ENCODE data around the gene OR52K1.
"Not testable (repeated sequence)": the region's sequence is repeated elsewhere in the genome, so short reads cannot be mapped to it uniquely, and the experiment has no call there.

The OR52K1 gene

DNA sequence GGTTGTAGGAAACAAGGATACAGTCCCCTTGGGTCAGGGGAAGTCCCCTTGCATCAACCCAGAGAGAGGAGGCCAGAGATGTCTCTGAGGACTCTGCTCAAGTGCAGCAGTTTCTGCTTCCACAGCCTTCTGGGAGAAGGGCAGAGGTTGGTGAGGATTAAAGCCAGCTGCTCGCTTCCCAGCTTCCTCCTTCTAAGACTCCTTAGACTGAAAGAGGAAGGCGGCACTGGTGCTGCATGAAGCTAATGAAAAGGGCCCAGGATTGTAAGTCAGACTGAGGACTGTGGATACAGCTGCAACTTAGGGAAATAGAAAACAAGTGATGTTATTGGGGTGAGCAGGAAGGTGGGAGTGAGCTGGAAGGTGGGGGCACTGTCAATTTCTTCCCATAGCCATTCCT is at the start of gene OR52K1:
OR52K1 (plus strand) TSS at position 202 of the 400 bp plus-strand sequence. CDS start 6,255 bp downstream, outside the sequence.
- peak in 1 of 2 donors; percentile 15 for DNase-seq

- no peak for DNase-seq
These were observed 48.6 kb upstream of the OR52K1 start for GRCh38 chr11:4433856-4434255.

DNA sequence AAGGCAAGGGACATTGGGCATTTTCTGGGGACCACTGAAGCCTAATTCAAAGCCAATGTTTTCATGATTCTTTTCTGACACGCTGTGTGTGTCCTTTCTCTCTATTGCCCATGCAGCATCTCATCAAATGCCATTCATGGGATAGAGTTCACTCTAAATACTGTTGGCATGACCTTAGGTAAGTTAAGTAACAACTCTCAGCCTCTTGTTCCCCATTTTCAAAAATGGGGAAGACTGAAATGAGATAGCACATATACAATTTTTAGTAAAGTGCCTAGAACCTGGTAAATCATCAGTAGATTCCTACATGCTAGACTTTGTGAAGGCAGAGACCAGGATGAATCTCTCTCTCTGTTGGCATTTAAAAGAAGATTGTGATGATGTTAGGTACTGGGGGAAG is 46.0 kb upstream of the OR52K1 start:
- no peak for DNase-seq

DNA sequence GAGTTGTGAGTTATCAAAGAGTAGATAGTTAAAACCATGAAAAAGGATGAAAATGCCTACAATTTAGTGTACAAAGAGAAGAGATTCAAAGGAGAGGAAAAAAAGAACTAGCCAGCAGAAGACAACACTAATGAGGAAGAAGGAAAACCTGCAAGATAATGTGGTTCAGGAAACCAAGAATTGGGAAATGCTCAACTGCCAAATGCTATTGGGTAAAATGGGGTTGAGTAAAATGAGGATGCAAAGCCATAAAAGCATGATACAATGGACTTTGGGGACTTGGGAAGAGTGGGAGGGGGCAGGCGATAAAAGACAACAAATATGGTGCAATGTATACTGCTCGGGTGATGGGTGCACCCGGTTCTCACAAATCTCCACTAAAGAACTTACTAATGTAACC is 40.9 kb upstream of the OR52K1 start:
- no peak for DNase-seq

GRCh38 chr11:4443232-4443891 is 39.1 kb upstream of the OR52K1 start:
- DNase-seq, result no peak

GRCh38 chr11:4448995-4449394 is 33.5 kb upstream of the OR52K1 start, which contains the start of gene OR52K2:
OR52K2 (plus strand) TSS chr11:4449295; CDS start chr11:4449340, 45 bp downstream.
- DNase-seq, result no peak

DNA sequence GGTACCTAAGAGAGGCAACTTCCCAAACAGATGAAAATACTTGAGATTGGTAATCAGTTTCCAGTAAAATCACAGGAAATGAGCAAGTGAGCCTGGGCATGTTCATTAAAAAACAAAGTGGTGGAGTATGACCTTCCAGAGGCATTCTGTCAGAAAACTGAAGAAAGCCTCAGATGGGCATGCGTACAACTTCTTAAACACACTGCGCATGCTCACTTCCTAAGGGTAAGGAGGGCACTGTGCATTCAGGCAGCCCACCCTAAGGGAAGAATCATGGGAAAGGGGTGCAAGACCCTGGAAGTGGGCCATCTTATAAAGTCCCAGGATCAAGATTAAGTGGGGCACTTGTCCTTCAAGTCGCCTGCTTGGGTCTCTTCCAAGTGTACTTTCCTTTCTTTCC is 29.3 kb upstream of the OR52K1 start:
- no peak for DNase-seq

- no peak for DNase-seq
These were observed 28.4 kb upstream of the OR52K1 start for GRCh38 chr11:4454021-4454420.

DNA sequence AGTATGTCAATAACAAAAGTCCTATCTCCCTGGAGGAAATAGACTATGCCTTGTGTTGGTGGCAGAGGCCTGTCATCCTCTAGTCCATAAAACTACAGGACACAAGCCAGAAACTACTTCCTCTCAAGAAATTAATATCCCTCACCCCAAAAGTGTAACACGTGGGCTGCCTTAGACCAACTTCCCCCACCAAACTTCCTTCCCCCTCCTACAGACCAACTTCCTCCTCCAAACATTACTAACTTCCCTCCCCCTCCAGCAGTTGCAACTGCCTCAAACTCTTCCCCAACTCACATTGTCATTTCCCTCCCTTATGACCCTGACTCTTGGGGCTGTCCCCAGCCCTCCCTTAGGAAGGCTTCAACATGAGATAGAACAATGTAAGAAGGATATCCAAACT is 27.0 kb upstream of the OR52K1 start:
- peak; percentile 11 to 69 for DNase-seq

DNA sequence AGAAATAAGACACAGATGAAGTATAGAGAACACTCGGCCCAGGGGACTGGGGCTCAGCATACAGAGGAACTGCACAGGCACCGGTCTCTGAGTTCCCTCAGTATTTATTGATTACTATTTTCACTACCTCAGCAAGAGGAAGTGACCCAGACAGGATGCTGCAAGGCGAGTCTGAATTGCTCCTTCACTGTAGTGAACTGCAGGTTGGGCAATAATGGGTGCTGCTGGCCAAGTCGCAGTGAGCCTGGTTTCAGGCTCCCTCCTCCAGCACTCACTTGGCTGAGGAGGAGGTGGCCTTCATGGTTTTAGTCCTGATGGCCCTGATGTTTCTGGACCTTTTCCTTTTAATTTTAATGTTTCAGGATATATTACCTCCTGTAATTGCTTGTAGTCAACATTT is 22.9 kb upstream of the OR52K1 start:
- DNase-seq, result peak; percentile 2 to 31

GRCh38 chr11:4460151-4460550 is 22.3 kb upstream of the OR52K1 start:
- DNase-seq, result no peak

DNA sequence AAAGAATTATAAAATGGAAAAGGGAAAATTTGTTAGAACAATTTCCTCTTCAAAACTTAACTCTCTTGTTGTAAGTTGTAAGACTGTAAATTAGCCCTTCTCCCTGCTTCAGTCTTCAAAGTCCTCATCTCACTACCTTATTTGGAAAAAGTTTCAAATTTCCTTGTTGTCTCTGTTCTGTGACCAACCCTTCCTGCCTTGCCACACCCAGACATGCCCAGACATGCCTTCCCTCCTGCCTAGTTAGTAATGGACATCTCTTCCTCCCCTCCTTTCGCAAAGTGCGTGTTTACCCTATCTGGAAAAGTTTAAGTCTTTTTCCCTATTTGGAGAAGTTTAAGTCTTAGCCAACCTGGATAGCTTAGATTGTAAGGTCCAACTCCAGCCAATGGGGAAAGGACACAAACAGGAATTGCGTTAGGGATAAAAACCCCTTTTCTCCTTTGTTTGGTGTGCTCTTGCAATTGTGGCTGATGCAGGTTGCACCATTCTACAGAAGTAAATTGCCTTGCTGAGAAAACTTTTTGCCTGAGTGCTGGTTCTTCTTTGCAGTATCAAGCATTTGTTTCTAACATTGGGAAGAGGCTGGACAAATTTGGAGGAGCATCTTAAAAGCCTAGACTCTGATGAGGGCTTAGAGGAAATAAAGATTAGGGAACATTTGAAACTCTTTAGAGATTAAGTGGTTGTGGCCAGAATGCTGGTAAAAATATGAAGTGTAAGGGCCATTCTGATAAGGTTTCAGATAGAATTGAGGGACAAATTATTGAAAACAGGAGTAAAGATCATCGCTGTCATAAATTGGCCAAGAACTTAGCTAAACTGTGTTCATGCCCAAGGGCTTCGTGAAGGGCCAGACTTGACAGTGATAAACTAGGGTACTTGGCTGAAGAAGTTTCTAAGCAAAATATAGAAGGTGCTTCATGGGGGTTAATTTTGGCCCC is 18.0 kb upstream of the OR52K1 start:
- DNase-seq, result no peak

- no peak for DNase-seq
These were observed 17.0 kb upstream of the OR52K1 start for GRCh38 chr11:4465407-4465806.

GRCh38 chr11:4466131-4466870 is 16.1 kb upstream of the OR52K1 start:
- no peak for DNase-seq

DNA sequence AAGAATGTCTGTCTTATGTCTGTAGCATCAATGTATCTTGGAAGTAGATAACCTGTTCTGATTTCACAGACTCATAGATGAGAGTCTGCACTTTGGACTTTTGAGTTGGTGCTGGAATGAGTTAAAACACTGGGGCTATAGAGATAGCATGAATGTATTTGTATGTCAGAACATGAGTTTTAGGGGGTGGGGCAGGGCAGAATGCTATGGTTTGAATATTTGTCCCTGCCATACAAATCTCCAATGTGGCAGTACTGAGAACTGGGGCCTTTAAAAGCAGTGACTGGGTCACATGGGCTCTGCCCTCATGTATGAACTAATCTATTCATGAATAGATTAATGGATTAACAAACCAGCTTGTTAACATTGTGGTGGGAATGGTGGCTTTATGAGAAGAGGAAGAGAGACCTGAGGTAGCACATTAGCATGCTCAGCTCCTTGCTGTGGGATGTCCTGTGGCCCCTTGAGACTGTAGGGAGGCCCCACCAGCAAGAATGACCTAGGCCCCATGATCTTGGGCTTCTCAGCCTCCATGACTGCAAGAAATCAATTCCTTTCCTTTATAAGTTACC is 15.5 kb upstream of the OR52K1 start:
- DNase-seq, result no peak

DNA sequence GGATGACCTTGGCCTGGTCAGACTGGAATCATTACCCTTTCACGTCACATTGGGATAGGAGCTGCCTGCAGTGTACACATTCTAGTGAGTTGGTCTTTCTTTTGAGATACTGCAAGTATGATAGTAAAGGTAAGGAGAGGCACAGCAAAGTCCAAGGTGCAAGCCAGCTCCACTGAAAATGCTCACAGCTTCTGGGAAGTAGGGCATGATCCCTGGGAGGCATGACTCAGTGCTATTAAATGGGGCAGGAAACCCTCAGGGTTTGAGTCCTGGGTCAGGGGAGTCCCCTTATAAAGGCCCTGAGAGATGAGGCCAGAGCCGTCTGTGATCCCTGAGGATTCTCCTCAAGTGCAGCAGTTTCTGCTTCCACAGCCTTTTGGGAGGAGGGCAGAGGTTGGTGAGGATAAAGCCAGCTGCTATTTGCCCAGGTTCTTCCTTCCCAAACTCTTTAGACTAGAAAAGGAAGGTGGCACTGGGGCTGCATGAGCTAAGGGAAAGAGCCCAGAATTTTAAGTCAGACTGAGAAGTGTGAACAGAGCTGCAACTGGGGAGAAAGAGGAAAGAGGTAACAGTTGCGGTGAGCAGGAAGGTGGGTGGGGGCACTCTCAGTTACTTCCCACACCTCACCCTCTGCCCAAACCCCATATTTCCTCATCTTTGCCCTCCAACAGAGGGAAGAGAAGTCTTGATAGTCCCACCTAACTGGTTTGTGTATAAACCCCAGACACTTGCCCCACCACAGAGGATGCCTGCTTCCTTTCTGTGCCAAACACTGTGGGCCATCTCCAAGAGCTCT is 14.4 kb upstream of the OR52K1 start:
- DNase-seq, result no peak

GRCh38 chr11:4479644-4480043 is 2.8 kb upstream of the OR52K1 start:
- DNase-seq, result no peak

DNA sequence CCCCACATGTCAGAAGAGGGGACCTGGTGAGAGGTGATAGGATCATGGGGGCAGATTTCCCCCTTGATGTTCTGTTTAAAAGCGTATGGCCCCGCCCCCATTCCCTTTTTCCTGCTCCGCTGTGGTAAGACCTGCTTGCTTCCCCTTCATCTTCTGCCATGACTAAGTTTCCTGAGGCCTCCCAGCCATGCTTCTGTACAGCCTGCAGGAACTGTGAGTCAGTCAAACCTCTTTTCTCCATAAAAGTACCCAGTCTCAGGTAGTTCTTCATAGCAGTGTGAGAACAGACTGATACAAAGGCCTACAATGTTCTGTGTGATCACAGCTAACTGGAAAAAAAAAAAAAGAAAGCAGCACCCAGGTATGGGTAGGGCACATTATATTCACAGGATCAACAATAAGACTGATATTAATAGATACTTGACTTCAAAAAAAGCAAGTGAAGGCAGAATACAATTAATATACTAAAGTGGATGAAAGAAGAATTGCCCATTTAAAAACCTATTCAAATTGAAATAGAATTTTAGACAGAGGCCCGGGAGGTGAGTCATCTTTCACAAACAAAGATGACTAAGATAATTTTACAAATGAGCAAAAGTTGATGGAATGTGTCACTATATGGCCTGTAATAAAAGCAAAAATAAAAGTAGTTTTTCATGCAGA is 1.7 kb upstream of the OR52K1 start:
- DNase-seq, result no peak

- DNase-seq, result no peak
These were observed 1.2 kb upstream of the OR52K1 start for GRCh38 chr11:4481240-4481582.

DNA sequence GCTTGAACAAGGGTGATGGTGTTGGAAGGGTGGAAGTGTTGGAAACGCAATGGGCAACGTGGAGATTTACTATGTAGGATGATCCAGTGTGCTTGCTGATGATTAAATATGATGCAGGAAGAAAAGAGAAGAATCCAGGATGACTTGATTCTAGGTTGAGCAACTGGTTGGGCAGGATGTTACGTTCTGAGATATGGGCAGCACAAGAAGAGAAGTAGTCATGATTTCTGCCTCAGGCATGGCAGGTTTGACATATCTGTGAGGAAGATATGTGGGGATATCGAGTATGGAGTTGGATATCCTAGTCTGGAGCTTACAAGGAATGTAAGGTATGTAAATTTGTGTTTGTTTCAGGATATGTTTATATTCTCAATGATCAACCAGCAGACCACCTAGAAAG is 1.9 kb downstream of the OR52K1 start:
- no peak for DNase-seq

GRCh38 chr11:4491405-4491804 is 9.0 kb downstream of the OR52K1 start:
- not testable (repeated sequence) for DNase-seq

All from CD4-positive, alpha-beta T cell treated with Interleukin-4 for 1 hour (primary cell).